ENCODE measurements around the gene DEGS2. TPM values are rescaled to one million over a fixed set of nuclear protein-coding genes. Genes with fewer than 3 reads are reported as not detected.

The DEGS2 gene
- polyA plus RNA-seq, 1 experiment, result not detected

GRCh38 chr14:100146531-100147091, 12.8 kb downstream of the DEGS2 start:
- no peak for DNase-seq (ENCODE audit: low read depth)
- ChIA-PET POLR2A (no interaction called here), CTCF (interaction anchor here (0.7 to 1.4 kb wide), 4 partner anchors 10 to 165 kb away, joined by 3 read pairs; no protein-coding TSS in a partner anchor)
- H3K4me3 ChIP-seq (ENCODE audit: low read depth, low read length), result no peak overlapping the region
- 0 out of 2 replicates have a peak, but pooled peaks have one; percentile 3 for TF ChIP-seq CTCF (IDR thresholded peaks at IDR 0.05; ENCODE audit: insufficient read depth, low read depth, low read length)
- no peaks in the 10 kb centered on the region for H3K36me3 ChIP-seq (ENCODE audit: control insufficient read depth, insufficient read depth, low read length)
- H3K27me3 ChIP-seq (ENCODE audit: control insufficient read depth, insufficient read depth, low read length), result peaks cover 1% of the 10 kb centered on the region; the same call in 1 of the 2 replicates

- POLR2A ChIA-PET, result no interaction called here
- CTCF ChIA-PET, result interaction anchor here (0.8 to 1.0 kb wide), 2 partner anchors 11 to 25 kb away, joined by 3 read pairs; no protein-coding TSS in a partner anchor
- no peak for TF ChIP-seq CTCF (IDR thresholded peaks at IDR 0.05; ENCODE audit: insufficient read depth, low read depth, low read length)
- no peak for DNase-seq (ENCODE audit: low read depth)
- H3K36me3 ChIP-seq (ENCODE audit: control insufficient read depth, insufficient read depth, low read length), result no peaks in the 10 kb centered on the region
- H3K27me3 ChIP-seq (ENCODE audit: control insufficient read depth, insufficient read depth, low read length), result no peaks in the 10 kb centered on the region
- H3K4me3 ChIP-seq (ENCODE audit: low read depth, low read length), result no peak overlapping the region
Measured at GRCh38 chr14:100145682-100146464, 13.6 kb downstream of the DEGS2 start.

GRCh38 chr14:100144996-100145646, 14.3 kb downstream of the DEGS2 start:
- Histone ChIP-seq H3K27me3 (ENCODE audit: control insufficient read depth, insufficient read depth, low read length) (no peaks in the 10 kb centered on the region), H3K36me3 (ENCODE audit: control insufficient read depth, insufficient read depth, low read length) (no peaks in the 10 kb centered on the region), H3K4me3 (ENCODE audit: low read depth, low read length) (no peak overlapping the region)
- DNase-seq (ENCODE audit: low read depth), result no peak
- ChIA-PET CTCF (no interaction called here), POLR2A (no interaction called here)
- TF ChIP-seq CTCF (IDR thresholded peaks at IDR 0.05; ENCODE audit: insufficient read depth, low read depth, low read length), result no peak

- Histone ChIP-seq H3K4me3 (ENCODE audit: low read depth, low read length) (no peak overlapping the region), H3K27me3 (ENCODE audit: control insufficient read depth, insufficient read depth, low read length) (no peaks in the 10 kb centered on the region), H3K36me3 (ENCODE audit: control insufficient read depth, insufficient read depth, low read length) (no peaks in the 10 kb centered on the region)
- no peak for TF ChIP-seq CTCF (IDR thresholded peaks at IDR 0.05; ENCODE audit: insufficient read depth, low read depth, low read length)
- POLR2A ChIA-PET, result no interaction called here
- CTCF ChIA-PET, result no interaction called here
- DNase-seq (ENCODE audit: low read depth), result no peak
Measured at GRCh38 chr14:100144645-100144995, 14.8 kb downstream of the DEGS2 start.

- CTCF ChIA-PET, result no interaction called here
- Histone ChIP-seq H3K4me3 (ENCODE audit: low read depth, low read length) (no peak overlapping the region), H3K27me3 (ENCODE audit: control insufficient read depth, insufficient read depth, low read length) (no peaks in the 10 kb centered on the region), H3K36me3 (ENCODE audit: control insufficient read depth, insufficient read depth, low read length) (no peaks in the 10 kb centered on the region)
- POLR2A ChIA-PET, result no interaction called here
- DNase-seq (ENCODE audit: low read depth), result no peak
- no peak for TF ChIP-seq CTCF (IDR thresholded peaks at IDR 0.05; ENCODE audit: insufficient read depth, low read depth, low read length)
Measured at GRCh38 chr14:100143934-100144333, 15.5 kb downstream of the DEGS2 start.

Measured in BJ (cell line).